HEK293T (cell line): ENCODE measurements around the gene FARP1.

Experiments
- CTCF ChIA-PET: fragments of 350-600 bp; formaldehyde crosslinking; extraction: SDS; loops from one replicate; lab custom pipeline; 2021; ENCODE audit warnings: antibody characterized with exemption, inconsistent platforms; lab: Yijun Ruan, JAX
- POLR2A ChIA-PET: fragments of 350-600 bp; formaldehyde crosslinking; extraction: SDS; loops from one replicate; lab custom pipeline; 2020; ENCODE audit warnings: antibody characterized with exemption, inconsistent platforms; lab: Yijun Ruan, JAX
- DNase-seq: peaks from one replicate; pipeline ENCODE4 v3.0.0; 2012; ENCODE audit warnings: mixed read lengths; ENCODE audit errors: extremely low spot score
- ARNT ChIP-seq: fragments of 450-650 bp; IDR thresholded peaks from 2 replicates; pipeline ENCODE4 v1.6.1; 2017; ENCODE audit warnings: mild to moderate bottlenecking
- BHLHE40 ChIP-seq: fragments of 450-650 bp; IDR thresholded peaks from 2 replicates; pipeline ENCODE4 v1.6.1; 2016; ENCODE audit warnings: mild to moderate bottlenecking, moderate library complexity, borderline replicate concordance
- CTBP1 ChIP-seq: fragments of 450-650 bp; IDR thresholded peaks from 2 replicates; pipeline ENCODE4 v1.6.1; 2016; ENCODE audit warnings: borderline replicate concordance
- ELF4 ChIP-seq: fragments of 450-650 bp; IDR thresholded peaks from 2 replicates; pipeline ENCODE4 v1.6.1; 2017; ENCODE audit warnings: antibody characterized with exemption
- FOXA1 ChIP-seq: fragments of 450-650 bp; IDR thresholded peaks from 2 replicates; pipeline ENCODE4 v1.6.1; 2016; ENCODE audit warnings: mild to moderate bottlenecking
- FOXK2 ChIP-seq: fragments of 450-650 bp; IDR thresholded peaks from 2 replicates; pipeline ENCODE4 v1.6.1; 2016; ENCODE audit warnings: mild to moderate bottlenecking
- FOXM1 ChIP-seq: fragments of 450-650 bp; IDR thresholded peaks from 2 replicates; pipeline ENCODE4 v1.6.1; 2017; ENCODE audit warnings: mild to moderate bottlenecking, borderline replicate concordance
- HDGF ChIP-seq: fragments of 450-650 bp; IDR thresholded peaks from 2 replicates; pipeline ENCODE4 v1.6.1; 2017; ENCODE audit warnings: antibody characterized with exemption, borderline replicate concordance
- L3MBTL2 ChIP-seq: fragments of 450-650 bp; conservative IDR thresholded peaks from 2 replicates; pipeline ENCODE4 v1.6.1; 2016; ENCODE audit warnings: mild to moderate bottlenecking
- LEF1 ChIP-seq: fragments of 450-650 bp; IDR thresholded peaks from 2 replicates; pipeline ENCODE4 v1.6.1; 2017; ENCODE audit warnings: mild to moderate bottlenecking, borderline replicate concordance
- NFRKB ChIP-seq: fragments of 450-650 bp; IDR thresholded peaks from 2 replicates; pipeline ENCODE4 v1.6.1; 2016; ENCODE audit warnings: mild to moderate bottlenecking, moderate library complexity
- PKNOX1 ChIP-seq: fragments of 450-650 bp; IDR thresholded peaks from 2 replicates; pipeline ENCODE4 v1.6.1; 2016
- SP1 ChIP-seq: fragments of 450-650 bp; IDR thresholded peaks from 2 replicates; pipeline ENCODE4 v1.6.1; 2017
- SUZ12 ChIP-seq: fragments of 450-650 bp; IDR thresholded peaks from 2 replicates; pipeline ENCODE4 v1.6.1; 2016; ENCODE audit warnings: mild to moderate bottlenecking
- TARDBP ChIP-seq: fragments of 450-650 bp; IDR thresholded peaks from 2 replicates; pipeline ENCODE4 v1.6.1; 2016
- ZNF384 ChIP-seq: fragments of 450-650 bp; IDR thresholded peaks from 2 replicates; pipeline ENCODE4 v1.6.1; 2016

The FARP1 gene

DNA sequence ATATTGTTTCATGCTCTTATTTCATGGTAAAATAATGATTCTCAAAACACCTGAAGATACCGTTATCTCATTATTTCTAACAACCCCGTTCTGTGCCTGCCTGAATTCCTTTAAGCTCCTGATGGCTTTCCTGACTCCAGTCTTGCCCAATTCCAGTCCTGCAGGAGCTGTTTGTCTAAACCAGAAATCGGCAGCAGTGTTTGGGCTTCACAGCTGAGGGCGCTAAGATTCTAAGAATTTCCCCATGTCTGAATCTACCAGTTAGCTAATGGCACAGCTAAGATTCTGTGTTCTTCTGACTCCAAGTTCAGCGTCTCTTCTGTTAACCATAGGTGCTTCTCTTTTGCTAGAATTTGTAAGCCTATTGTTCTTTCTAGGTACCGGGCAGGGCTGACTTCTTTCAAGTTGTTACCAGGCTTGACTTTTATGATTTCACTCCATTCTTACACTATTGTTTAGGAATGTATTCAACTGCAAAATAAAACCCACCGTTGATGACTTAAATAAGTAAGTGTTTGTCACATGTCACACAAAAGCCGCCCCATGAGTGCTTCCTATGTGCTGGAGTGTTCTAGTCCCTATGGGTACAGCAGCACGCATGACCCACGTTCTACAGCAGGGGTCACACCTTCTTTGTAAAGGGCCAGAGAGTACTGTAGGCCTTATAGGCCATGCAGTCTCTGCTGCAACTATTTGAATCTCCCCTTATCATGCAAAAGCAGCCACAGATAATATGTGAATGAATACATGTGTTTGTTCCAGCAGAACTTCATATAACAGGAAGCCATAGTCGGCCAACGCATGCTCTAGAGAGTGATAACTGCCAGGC, 202.4 kb downstream of the FARP1 start:
- no peak for DNase-seq
- TF ChIP-seq FOXM1, result no peak
- TF ChIP-seq BHLHE40, result no peak
- TF ChIP-seq CTBP1, result no peak
- no peak for TF ChIP-seq SUZ12
- TF ChIP-seq TARDBP, result no peak
- TF ChIP-seq HDGF, result no peak
- no peak for TF ChIP-seq L3MBTL2
- TF ChIP-seq ELF4, result no peak
- POLR2A ChIA-PET, result no interaction called here
- CTCF ChIA-PET, result interaction anchor here (0.6 to 1.2 kb wide), 4 partner anchors 20 to 100 kb away, joined by 3 to 5 read pairs (median 3); no protein-coding TSS in a partner anchor

GRCh38 chr13:98346904-98347636, 204.2 kb downstream of the FARP1 start:
- DNase-seq, result no peak
- ChIA-PET POLR2A (no interaction called here), CTCF (no interaction called here)
- no peak for TF ChIP-seq NFRKB
- no peak for TF ChIP-seq FOXM1
- TF ChIP-seq SUZ12, result no peak
- TF ChIP-seq SP1, result no peak
- no peak for TF ChIP-seq ZNF384
- TF ChIP-seq FOXA1, result no peak
- TF ChIP-seq LEF1, result no peak
- TF ChIP-seq BHLHE40, result no peak
- TF ChIP-seq FOXK2, result no peak
- no peak for TF ChIP-seq ELF4
- TF ChIP-seq CTBP1, result no peak
- no peak for TF ChIP-seq HDGF
- TF ChIP-seq TARDBP, result no peak
- no peak for TF ChIP-seq L3MBTL2
- TF ChIP-seq PKNOX1, result no peak
- no peak for TF ChIP-seq ARNT

- no peak for TF ChIP-seq SUZ12
- no peak for TF ChIP-seq LEF1
- no peak for TF ChIP-seq CTBP1
- TF ChIP-seq PKNOX1, result no peak
- TF ChIP-seq FOXK2, result no peak
- TF ChIP-seq NFRKB, result no peak
- TF ChIP-seq BHLHE40, result no peak
- no peak for TF ChIP-seq FOXM1
- TF ChIP-seq ZNF384, result no peak
- TF ChIP-seq FOXA1, result no peak
- no peak for TF ChIP-seq ARNT
- TF ChIP-seq HDGF, result no peak
- no peak for TF ChIP-seq ELF4
- TF ChIP-seq SP1, result no peak
- TF ChIP-seq TARDBP, result no peak
- TF ChIP-seq L3MBTL2, result no peak
- no peak for DNase-seq
- CTCF ChIA-PET, result no interaction called here
- POLR2A ChIA-PET, result no interaction called here
Observed at GRCh38 chr13:98347756-98348155, 204.9 kb downstream of the FARP1 start.

DNA sequence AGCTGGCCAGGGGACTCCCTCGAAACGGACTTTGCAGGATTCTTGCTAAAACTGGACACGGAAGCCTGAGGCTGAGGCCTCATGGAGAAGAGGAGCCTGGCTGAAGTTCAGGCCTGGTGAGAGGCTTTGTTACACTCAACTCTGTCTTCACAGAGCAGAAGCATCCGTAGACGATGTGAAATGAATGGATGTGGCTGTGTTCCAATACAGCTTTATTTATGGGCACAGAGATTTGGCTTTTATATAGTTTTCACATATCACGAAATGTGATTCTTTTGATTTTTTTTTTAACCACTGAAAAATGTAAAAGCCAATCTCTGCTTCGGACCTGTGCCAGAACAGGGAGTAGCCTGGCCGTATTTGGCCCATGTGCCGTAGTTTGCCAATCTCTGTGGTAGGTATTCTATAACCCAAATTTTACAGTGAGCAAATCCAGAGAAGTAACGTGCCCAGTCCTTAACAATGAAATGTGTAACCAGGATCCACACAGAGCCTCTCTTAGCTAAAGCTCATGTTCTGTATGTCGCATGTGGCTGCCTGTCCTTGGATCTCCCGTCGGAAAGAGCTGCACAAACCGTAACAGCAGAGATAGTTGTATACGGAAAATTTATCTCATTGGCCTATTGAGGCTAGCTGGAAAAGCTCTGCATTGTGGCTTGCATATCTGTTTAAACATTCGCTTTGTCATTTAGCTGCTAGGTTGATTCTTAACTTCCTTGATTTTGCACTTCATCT, 205.7 kb downstream of the FARP1 start:
- DNase-seq, result no peak
- TF ChIP-seq LEF1, result no peak
- no peak for TF ChIP-seq BHLHE40
- no peak for TF ChIP-seq L3MBTL2
- POLR2A ChIA-PET, result no interaction called here
- CTCF ChIA-PET, result no interaction called here

GRCh38 chr13:98349731-98350305, 206.9 kb downstream of the FARP1 start:
- peak; percentile 15 for DNase-seq
- POLR2A ChIA-PET, result no interaction called here
- CTCF ChIA-PET, result interaction anchor here (0.6 to 1.1 kb wide), 3 partner anchors 95 to 317 kb away, joined by 3 to 5 read pairs (median 4); no protein-coding TSS in a partner anchor
- TF ChIP-seq CTBP1 (no peak), SP1 (no peak), TARDBP (no peak), HDGF (no peak), ZNF384 (no peak), FOXK2 (no peak), NFRKB (no peak), ELF4 (no peak), ARNT (no peak), FOXA1 (no peak), FOXM1 (no peak), BHLHE40 (no peak), SUZ12 (no peak), PKNOX1 (no peak), LEF1 (no peak), L3MBTL2 (no peak)
